Central memory CD8-positive, alpha-beta T cell (primary cell): ENCODE data around the gene CFAP43.

Experiments
- ATAC-seq: fragments of 150-1000 bp; cut with Tn5 transposase; replicated peaks from 2 replicates; pipeline ENCODE4 v1.10.0; 2022; ENCODE audit warnings: mild to moderate bottlenecking, moderate FRiP score, moderate number of reproducible peaks; ENCODE audit not compliant: poor library complexity, severe bottlenecking; ENCODE audit errors: extremely low read depth
- DNase-seq, 2 donors: peaks; one replicate each; pipeline ENCODE4 v3.0.0; 2021; ENCODE audit warnings: low spot score in 2 of 2
- H3K27ac Mint-ChIP-seq: one replicate; pipeline ENCODE4 v1.8.0; 2022; ENCODE audit warnings: low read depth, mild to moderate bottlenecking, moderate library complexity, mixed read lengths
- H3K27me3 Mint-ChIP-seq: one replicate; pipeline ENCODE4 v1.8.0; 2022; ENCODE audit warnings: mixed read lengths
- H3K36me3 Mint-ChIP-seq: one replicate; pipeline ENCODE4 v1.8.0; 2022; ENCODE audit warnings: mild to moderate bottlenecking, moderate library complexity, mixed read lengths; ENCODE audit not compliant: insufficient read depth
- H3K4me1 Mint-ChIP-seq: one replicate; pipeline ENCODE4 v1.8.0; 2022; ENCODE audit warnings: mixed read lengths
- H3K4me3 Mint-ChIP-seq: one replicate; pipeline ENCODE4 v1.8.0; 2022; ENCODE audit warnings: mild to moderate bottlenecking, moderate library complexity, mixed read lengths
- H3K9me3 Mint-ChIP-seq: one replicate; pipeline ENCODE4 v1.8.0; 2022; ENCODE audit warnings: mixed read lengths

CFAP43 gene

DNA sequence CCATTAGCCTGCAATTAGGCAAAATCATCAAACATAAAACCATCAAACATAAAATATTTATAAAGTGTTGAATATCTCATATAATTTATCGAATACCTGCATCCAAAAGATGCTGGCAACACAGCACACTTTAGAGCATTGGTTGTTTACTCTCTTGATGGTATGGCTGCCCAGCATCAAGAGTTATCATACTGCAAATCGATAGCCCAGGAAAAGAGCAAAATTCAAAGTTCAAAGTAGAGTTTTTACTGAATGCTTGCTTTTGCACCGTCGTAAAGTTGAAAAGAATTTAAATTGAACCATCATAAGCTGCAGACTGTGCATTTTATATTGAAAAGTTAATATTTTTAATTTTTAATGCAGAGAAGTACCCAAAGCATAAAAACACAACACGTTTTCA, 32.6 kb upstream of the CFAP43 start:
- peaks cover 60% of the 10 kb centered on the region for H3K36me3 Mint-ChIP-seq
- DNase-seq (no peak), ATAC-seq (no peak)
- H3K4me3 Mint-ChIP-seq: no peak overlapping the region
- no peaks in the 10 kb centered on the region for H3K9me3 Mint-ChIP-seq
- H3K4me1 Mint-ChIP-seq: peaks cover 51% of the 10 kb centered on the region
- H3K27me3 Mint-ChIP-seq: no peaks in the 10 kb centered on the region
- H3K27ac Mint-ChIP-seq: peak overlapping the region; percentile 25

DNA sequence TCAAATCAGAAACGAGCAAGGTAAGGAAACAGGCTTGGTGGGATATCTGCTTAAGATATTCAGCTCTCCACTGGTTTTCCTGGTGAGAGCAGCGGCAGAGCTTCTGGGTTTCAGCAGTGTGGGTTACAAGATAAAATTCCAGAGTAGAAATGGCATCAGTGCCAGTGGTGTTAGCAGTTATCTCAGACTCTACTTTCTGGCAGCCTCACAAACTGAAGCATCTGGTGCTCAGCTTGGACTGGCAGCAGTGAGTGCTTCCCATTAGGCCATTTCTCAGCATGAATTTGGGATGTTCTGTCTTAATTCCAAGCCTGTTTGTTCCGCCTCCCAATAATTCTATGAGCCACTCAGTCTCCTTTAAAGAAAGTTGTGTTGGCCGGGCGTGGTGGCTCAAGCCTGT, 29.9 kb upstream of the CFAP43 start:
- ATAC-seq (no peak), DNase-seq (no peak)
- no peak overlapping the region for H3K27ac Mint-ChIP-seq
- no peak overlapping the region for H3K4me3 Mint-ChIP-seq
- H3K4me1 Mint-ChIP-seq: peaks cover 62% of the 10 kb centered on the region
- H3K36me3 Mint-ChIP-seq: peaks cover 62% of the 10 kb centered on the region
- no peaks in the 10 kb centered on the region for H3K27me3 Mint-ChIP-seq
- no peaks in the 10 kb centered on the region for H3K9me3 Mint-ChIP-seq

DNA sequence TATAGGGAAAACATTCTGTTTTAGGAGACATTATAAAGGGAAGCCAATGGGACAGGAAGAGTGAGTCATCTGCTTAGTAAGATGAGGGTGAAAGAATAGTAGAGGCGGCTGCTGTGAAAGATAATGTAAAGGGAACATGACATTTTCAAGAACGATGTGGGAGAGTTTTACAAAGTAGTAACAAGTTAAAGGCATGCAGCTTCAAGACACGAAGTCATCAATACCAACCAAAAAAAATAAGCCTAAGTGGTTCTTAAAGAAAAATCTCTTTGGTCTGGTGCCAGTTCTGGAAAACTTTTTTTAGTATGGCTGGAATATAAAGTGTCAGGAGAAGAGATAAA, 28.6 kb upstream of the CFAP43 start:
- Mint-ChIP-seq H3K36me3 (peaks cover 52% of the 10 kb centered on the region), H3K27me3 (no peaks in the 10 kb centered on the region), H3K4me1 (peaks cover 68% of the 10 kb centered on the region), H3K9me3 (no peaks in the 10 kb centered on the region), H3K27ac (peak overlapping the region; percentile 73), H3K4me3 (peak overlapping the region; percentile 8)
- no peak for ATAC-seq
- DNase-seq: no peak

DNA sequence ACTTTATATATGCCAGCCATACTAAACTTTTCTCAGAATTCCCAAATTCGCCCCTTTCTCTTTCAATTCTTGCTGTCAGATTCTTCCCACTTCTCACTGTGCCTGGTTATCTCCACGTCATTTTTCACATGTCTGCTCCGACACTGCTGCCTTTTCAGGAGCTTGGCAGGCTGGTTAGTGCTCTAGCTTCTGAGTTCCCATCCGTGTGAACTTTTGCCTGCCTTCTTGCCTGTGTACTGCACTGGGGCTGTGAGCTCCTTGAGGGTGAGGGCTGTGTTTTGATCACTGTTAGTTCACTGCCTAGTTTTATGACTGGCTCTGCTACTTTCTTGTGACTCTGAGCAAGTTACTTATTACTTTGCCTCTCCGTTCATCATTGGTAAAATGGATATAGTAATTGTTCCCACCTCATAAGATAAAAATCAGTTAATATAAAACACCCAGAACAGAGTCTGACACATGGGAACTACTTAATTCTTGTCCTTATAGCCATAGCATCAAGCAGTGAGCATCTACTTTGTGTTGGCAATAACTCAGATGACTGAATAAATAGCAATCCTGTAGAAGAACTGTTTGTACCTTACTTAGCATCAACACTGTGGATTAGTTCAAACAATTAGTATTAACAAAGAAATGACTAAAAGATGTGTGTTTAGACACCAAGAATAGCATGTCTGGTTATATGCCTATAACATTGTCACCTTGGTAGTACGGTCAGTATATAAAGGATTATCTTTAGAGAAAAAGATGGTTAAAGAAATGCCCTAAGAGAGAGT, 28.0 kb upstream of the CFAP43 start:
- Mint-ChIP-seq H3K9me3 (no peaks in the 10 kb centered on the region), H3K4me3 (peak overlapping the region; percentile 8), H3K36me3 (peaks cover 47% of the 10 kb centered on the region), H3K4me1 (peaks cover 66% of the 10 kb centered on the region), H3K27me3 (no peaks in the 10 kb centered on the region), H3K27ac (peak overlapping the region; percentile 73)
- DNase-seq: no peak
- ATAC-seq: no peak

DNA sequence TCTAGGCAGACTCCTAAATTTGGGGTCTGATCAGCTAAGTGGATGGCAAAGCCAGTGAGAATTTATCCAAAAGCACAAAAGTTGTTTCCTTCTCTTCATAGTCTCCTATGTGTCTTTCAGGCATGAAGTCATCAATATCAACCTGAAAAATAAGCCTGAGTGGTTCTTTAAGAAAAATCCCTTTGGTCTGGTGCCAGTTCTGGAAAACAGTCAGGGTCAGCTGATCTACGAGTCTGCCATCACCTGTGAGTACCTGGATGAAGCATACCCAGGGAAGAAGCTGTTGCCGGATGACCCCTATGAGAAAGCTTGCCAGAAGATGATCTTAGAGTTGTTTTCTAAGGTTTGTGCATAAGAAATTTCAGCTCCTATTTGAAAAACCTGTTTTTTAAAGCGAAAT, 27.3 kb upstream of the CFAP43 start:
- ATAC-seq: no peak
- Mint-ChIP-seq H3K9me3 (no peaks in the 10 kb centered on the region), H3K4me3 (no peak overlapping the region), H3K4me1 (peaks cover 64% of the 10 kb centered on the region), H3K36me3 (peaks cover 47% of the 10 kb centered on the region), H3K27ac (no peak overlapping the region), H3K27me3 (no peaks in the 10 kb centered on the region)
- DNase-seq: no peak

DNA sequence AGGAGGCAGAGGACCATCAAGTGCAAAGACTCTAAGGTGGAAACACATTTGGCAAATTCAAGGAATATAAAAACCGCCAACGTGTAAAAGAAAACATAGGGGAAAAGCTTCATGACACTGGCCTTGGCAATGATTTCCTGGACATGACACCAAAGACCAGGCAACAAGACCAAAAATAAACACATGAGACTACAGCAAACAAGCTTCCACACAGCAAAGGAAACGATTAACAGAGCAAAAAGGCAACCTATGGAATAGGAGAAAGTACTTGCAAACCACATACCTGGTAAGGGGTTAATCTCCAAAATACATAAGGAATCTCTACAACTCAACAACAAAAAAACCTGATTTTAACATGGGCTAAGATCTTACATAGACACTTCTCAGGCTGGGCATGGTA, 26.0 kb upstream of the CFAP43 start:
- DNase-seq (no peak), ATAC-seq (no peak)
- peak overlapping the region; percentile 20 for H3K27ac Mint-ChIP-seq
- no peaks in the 10 kb centered on the region for H3K27me3 Mint-ChIP-seq
- H3K4me1 Mint-ChIP-seq: peaks cover 67% of the 10 kb centered on the region
- peaks cover 42% of the 10 kb centered on the region for H3K36me3 Mint-ChIP-seq
- no peaks in the 10 kb centered on the region for H3K9me3 Mint-ChIP-seq
- H3K4me3 Mint-ChIP-seq: no peak overlapping the region

DNA sequence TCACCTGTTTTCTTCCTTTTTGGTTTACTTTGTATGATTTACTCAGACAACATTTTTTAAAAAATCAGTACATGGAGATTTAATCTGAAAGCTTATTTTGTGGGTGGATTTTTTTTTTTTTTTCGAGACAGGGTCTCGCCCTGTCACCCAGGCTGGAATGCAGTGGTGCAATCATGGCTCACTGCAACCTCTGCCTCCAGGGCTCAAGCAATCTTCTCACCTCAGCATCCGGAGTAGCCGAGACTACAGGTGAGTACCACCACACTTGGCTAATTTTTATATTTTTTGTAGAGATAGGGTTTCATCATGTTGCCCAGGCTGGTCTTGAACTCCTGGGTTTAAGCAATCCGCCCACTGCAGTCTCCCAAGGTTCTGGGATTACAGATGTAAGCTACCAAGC, 25.1 kb upstream of the CFAP43 start:
- H3K36me3 Mint-ChIP-seq: peaks cover 38% of the 10 kb centered on the region
- no peaks in the 10 kb centered on the region for H3K27me3 Mint-ChIP-seq
- peak overlapping the region; percentile 83 for H3K27ac Mint-ChIP-seq
- H3K4me1 Mint-ChIP-seq: peaks cover 67% of the 10 kb centered on the region
- no peak for ATAC-seq
- H3K9me3 Mint-ChIP-seq: no peaks in the 10 kb centered on the region
- peak overlapping the region; percentile 14 for H3K4me3 Mint-ChIP-seq
- DNase-seq: no peak

DNA sequence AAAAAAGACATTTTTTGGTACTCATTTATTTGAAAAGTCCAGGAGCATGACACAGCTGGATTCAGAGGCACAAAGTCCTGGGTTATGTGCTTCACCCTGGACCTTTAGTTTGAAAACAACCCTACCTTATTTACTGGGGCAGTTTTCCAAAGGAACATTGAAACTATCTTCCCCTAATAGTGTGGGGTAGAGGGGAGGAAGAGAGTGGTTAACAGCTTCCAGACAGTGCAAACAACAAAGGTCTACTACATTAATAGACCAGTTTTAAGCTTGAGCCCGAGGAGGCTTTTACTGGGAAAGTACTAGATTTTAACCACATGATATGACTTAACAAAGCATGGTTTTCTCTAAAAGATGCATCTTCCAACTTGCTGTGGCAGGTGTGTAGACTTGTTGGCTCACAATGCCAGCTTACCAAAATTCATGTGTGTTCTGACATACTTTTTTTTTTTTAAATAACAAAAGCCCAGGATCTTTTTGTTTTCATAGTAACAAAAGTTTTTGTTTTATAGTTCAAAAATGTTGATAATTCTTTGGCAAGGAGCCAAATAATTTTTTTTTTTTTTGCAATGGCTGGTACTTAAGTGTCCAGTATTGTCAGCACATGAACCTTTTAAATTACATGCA, 24.3 kb upstream of the CFAP43 start:
- DNase-seq (no peak), ATAC-seq (peak; percentile 60)
- Mint-ChIP-seq H3K27ac (peak overlapping the region; percentile 83), H3K4me3 (peak overlapping the region; percentile 90), H3K36me3 (peaks cover 36% of the 10 kb centered on the region), H3K27me3 (no peaks in the 10 kb centered on the region), H3K9me3 (no peaks in the 10 kb centered on the region), H3K4me1 (peaks cover 64% of the 10 kb centered on the region)

DNA sequence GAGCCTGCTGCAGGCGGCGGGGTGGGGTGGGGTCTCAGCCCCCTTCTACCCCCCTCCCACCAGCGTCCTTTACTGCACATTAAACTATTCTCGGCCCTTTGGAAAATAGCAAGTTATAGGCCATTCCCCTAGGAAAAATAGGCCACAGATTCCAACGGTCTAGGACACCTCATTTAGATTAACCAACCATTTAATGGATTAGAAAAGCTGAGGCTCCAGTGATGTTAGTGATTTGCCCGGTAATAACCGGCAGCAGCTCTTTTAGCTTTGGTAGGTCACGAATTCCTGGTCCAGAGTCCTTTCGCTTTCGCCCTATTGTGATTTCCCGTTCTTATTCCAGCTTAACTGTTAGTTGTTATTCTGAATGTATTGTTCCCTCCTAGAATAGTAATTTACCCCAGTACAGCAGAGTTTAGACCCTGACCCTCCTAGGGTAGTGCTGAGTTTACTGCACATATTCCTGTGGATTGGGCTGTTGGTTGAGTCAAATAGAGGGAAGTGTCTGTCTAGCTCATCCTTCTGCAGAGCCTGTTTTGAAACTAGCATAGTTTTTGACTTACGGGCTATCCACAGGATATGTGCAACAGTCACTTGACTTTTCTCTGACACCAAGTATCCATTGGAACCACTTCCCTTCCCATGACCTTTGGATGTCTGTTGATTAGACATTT, 23.3 kb upstream of the CFAP43 start:
- ATAC-seq: peak; percentile 64
- peaks cover 4% of the 10 kb centered on the region for H3K27me3 Mint-ChIP-seq
- peak overlapping the region; percentile 83 for H3K27ac Mint-ChIP-seq
- H3K4me3 Mint-ChIP-seq: peak overlapping the region; percentile 90
- peaks cover 54% of the 10 kb centered on the region for H3K4me1 Mint-ChIP-seq
- H3K9me3 Mint-ChIP-seq: no peaks in the 10 kb centered on the region
- peaks cover 28% of the 10 kb centered on the region for H3K36me3 Mint-ChIP-seq
- no peak for DNase-seq

DNA sequence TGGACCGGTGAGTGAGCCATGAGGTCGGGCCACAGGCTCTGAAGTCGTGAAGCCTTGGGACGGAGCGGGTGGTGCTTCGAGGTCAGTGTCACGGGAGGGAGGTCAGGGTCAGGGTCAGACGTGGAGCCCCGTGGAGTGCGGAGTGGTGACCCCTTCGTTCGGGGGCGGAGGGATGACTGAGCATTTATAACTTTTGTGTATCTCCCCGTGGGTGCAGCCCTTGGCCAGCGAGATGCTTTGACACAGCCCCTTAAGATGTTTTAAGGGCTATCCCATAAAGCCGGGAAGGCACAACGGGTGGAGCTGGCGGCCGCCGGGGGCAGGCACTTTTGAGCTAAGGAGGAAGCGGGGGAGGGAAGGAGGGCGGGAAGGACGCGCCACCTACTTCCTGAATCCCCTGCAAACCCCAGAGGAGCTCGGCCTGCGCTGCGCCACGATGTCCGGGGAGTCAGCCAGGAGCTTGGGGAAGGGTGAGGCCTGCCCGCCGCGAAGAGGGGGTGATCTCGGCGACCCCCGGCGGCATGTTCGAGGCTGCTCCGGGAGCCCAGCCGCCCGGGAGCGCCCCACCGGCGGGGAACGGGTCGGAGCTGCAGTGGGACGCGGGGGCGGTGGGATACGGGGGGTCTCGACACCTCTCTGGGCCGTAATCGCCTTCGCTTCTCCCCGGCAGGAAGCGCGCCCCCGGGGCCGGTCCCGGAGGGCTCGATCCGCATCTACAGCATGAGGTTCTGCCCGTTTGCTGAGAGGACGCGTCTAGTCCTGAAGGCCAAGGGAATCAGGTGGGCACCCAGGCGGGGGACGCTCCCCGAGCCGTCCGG, 22.5 kb upstream of the CFAP43 start, which contains the start of gene GSTO1:
Gene GSTO1, plus strand, starts transcription at position 400 of the 818 bp plus-strand sequence. Its CDS starts 37 bp downstream, at position 437.
- H3K27ac Mint-ChIP-seq: peak within 1 kb of the TSS; percentile 83
- H3K9me3 Mint-ChIP-seq: no peaks in the 10 kb centered on the region
- peak; percentile 52 for ATAC-seq
- DNase-seq: no peak
- peaks cover 11% of the 10 kb centered on the region for H3K27me3 Mint-ChIP-seq
- H3K4me1 Mint-ChIP-seq: peaks cover 47% of the 10 kb centered on the region
- H3K4me3 Mint-ChIP-seq: peak within 1 kb of the TSS; percentile 90
- H3K36me3 Mint-ChIP-seq: peaks cover 21% of the 10 kb centered on the region

DNA sequence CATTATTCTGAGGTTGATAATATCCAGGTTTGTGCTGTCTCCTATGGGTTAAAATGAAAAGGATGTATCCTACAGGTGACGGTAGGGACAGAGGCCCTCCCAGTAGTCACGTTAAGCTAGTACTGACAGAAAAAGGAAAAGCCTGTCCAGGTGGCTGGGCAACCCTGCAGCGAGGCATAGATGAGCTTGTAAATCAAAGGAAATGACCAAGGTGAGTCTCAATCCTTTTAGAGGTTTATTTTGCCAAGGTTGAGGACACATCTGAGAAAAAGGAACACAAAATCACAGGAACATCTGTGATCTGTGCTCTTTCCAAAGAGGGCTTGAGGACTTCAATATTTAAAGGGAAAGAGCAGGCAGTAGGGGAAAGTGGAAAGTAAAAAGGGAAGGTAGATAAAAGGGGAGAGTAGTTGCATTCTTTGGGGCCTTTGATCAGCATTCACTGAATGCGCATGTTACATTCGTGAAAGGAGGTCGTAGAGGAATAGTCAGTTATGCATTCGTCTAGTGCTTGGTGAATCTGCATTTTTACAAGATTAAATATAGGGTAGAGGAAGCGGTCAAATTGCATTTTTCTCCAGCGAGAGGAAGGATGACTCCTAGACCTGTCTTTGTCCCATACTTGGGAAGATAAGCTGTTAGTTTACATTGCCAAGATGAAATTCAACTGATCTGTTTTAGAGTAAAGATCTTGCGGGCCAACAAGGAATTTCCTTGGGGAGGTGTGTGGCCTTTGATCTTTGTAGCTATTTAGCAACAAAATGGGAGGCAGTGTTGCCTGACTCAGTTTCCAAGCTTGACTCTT, 21.6 kb upstream of the CFAP43 start:
- peaks cover 14% of the 10 kb centered on the region for H3K36me3 Mint-ChIP-seq
- no peak for DNase-seq
- peaks cover 38% of the 10 kb centered on the region for H3K4me1 Mint-ChIP-seq
- peaks cover 20% of the 10 kb centered on the region for H3K27me3 Mint-ChIP-seq
- peak overlapping the region; percentile 83 for H3K27ac Mint-ChIP-seq
- no peaks in the 10 kb centered on the region for H3K9me3 Mint-ChIP-seq
- H3K4me3 Mint-ChIP-seq: peak overlapping the region; percentile 90
- no peak for ATAC-seq

DNA sequence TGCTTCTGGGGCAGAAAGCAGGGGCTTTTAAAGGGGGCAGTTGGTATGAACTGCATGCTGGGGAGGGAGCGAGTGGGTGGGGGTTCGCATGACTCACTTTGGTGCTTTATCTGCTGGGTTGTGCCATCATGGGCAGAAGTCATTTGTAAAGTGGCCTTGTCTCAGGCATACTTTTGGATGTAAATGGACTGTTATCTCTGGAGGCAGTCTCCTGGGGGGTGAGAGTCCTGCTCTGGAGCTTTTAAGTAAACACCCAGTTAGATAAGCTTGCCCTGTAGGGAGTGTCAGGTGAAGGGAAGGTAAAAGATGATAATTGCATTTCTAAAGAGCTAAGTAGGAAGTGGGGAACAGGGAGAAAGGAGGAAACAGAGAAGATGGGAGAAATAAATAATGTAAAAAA, 20.9 kb upstream of the CFAP43 start:
- Mint-ChIP-seq H3K27me3 (peaks cover 25% of the 10 kb centered on the region), H3K9me3 (no peaks in the 10 kb centered on the region), H3K4me3 (peak overlapping the region; percentile 90), H3K4me1 (peaks cover 34% of the 10 kb centered on the region), H3K36me3 (peaks cover 8% of the 10 kb centered on the region), H3K27ac (peak overlapping the region; percentile 83)
- no peak for DNase-seq
- ATAC-seq: no peak
